GM21825 (cell line): ENCODE results near the gene TCHP.
"Not testable (repeated sequence)": the region's sequence is repeated elsewhere in the genome, so short reads cannot be mapped to it uniquely, and the experiment has no call there.

ENCODE experiments used
- ATAC-seq: cut with Tn5 transposase; IDR thresholded peaks from one replicate; pipeline ENCODE4 v1.9.1; 2021; ENCODE audit warnings: mild to moderate bottlenecking, moderate library complexity; ENCODE audit not compliant: unreplicated experiment

The TCHP gene

GRCh38 chr12:109878749-109879148 lies 21.3 kb upstream of the TCHP start:
- ATAC-seq: no peak

- ATAC-seq: no peak
These were observed 20.6 kb upstream of the TCHP start for GRCh38 chr12:109879351-109880042.

GRCh38 chr12:109880043-109880931 lies 19.8 kb upstream of the TCHP start, which contains the start of gene GLTP:
Gene GLTP, minus strand, starts transcription at chr12:109880541. Its CDS starts 167 bp downstream, at chr12:109880374.
- ATAC-seq: peak; percentile 94

- no peak for ATAC-seq
These were observed 19.1 kb upstream of the TCHP start for GRCh38 chr12:109880938-109881337.

- ATAC-seq: no peak
These were observed 18.3 kb upstream of the TCHP start for GRCh38 chr12:109881752-109882151.

- ATAC-seq: no peak
These were observed 16.6 kb upstream of the TCHP start for GRCh38 chr12:109883461-109883860.

GRCh38 chr12:109885616-109886015 lies 14.5 kb upstream of the TCHP start:
- ATAC-seq: no peak

- no peak for ATAC-seq
These were observed 11.7 kb upstream of the TCHP start for GRCh38 chr12:109888179-109889020.

GRCh38 chr12:109890620-109891170 lies 9.4 kb upstream of the TCHP start:
- ATAC-seq: no peak

- ATAC-seq: not testable (repeated sequence)
These were observed 8.3 kb upstream of the TCHP start for GRCh38 chr12:109891731-109892130.

- no peak for ATAC-seq
These were observed 7.8 kb upstream of the TCHP start for GRCh38 chr12:109892165-109892715.

GRCh38 chr12:109892748-109893147 lies 7.3 kb upstream of the TCHP start:
- ATAC-seq: peak; percentile 65

GRCh38 chr12:109893261-109893995 lies 6.6 kb upstream of the TCHP start:
- ATAC-seq: no peak

- ATAC-seq: no peak
These were observed 5.1 kb upstream of the TCHP start for GRCh38 chr12:109894939-109895338.

- no peak for ATAC-seq
These were observed 3.9 kb upstream of the TCHP start for GRCh38 chr12:109896188-109896587.

GRCh38 chr12:109897029-109897428 lies 3.0 kb upstream of the TCHP start:
- no peak for ATAC-seq

GRCh38 chr12:109899345-109899744 lies 729 bp upstream of the TCHP start:
- not testable (repeated sequence) for ATAC-seq

GRCh38 chr12:109900752-109901580 lies 892 bp downstream of the TCHP start:
- ATAC-seq: peak; percentile 5

GRCh38 chr12:109902891-109903418 lies 2.9 kb downstream of the TCHP start:
- ATAC-seq: no peak
